Esophagus squamous epithelium (tissue), 4 donors: ENCODE measurements around the gene LMBR1L.
"Not testable (repeated sequence)": the region's sequence is repeated elsewhere in the genome, so short reads cannot be mapped to it uniquely, and the experiment has no call there.

Experiments used
- POLR2A ChIP-seq, 4 donors: fragments of 450-650 bp; IDR thresholded peaks; one replicate each; pipeline ENCODE4 v1.6.1; 2017; ENCODE audit warnings: antibody characterized with exemption in 4 of 4, mild to moderate bottlenecking in 4 of 4, moderate library complexity in 3 of 4
- TF ChIP-seq, protein P1 (sequence below), 6 experiments: fragments of 450-650 bp in 4 of 6; fragments of 200-600 bp in 2 of 6; sonication (generic) in 2 of 6; IDR thresholded peaks; one replicate each; pipeline ENCODE4 v1.5.1; 2016 to 2019; ENCODE audit warnings: antibody characterized with exemption in 6 of 6, mild to moderate bottlenecking in 4 of 6, moderate library complexity in 4 of 6

DNA sequence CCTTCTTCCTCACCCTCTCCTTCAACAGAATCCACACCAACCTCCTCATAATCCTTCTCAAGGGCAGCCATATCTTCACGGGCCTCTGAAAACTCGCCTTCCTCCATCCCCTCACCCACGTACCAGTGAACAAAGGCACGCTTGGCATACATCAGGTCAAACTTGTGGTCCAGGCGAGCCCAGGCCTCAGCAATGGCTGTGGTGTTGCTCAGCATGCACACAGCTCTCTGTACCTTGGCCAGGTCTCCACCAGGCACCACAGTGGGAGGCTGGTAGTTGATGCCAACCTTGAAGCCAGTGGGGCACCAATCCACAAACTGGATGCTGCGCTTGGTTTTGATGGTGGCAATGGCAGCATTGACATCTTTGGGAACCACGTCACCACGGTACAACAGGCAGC lies 17.3 kb upstream of the LMBR1L start:
- TF ChIP-seq, protein P1, sequence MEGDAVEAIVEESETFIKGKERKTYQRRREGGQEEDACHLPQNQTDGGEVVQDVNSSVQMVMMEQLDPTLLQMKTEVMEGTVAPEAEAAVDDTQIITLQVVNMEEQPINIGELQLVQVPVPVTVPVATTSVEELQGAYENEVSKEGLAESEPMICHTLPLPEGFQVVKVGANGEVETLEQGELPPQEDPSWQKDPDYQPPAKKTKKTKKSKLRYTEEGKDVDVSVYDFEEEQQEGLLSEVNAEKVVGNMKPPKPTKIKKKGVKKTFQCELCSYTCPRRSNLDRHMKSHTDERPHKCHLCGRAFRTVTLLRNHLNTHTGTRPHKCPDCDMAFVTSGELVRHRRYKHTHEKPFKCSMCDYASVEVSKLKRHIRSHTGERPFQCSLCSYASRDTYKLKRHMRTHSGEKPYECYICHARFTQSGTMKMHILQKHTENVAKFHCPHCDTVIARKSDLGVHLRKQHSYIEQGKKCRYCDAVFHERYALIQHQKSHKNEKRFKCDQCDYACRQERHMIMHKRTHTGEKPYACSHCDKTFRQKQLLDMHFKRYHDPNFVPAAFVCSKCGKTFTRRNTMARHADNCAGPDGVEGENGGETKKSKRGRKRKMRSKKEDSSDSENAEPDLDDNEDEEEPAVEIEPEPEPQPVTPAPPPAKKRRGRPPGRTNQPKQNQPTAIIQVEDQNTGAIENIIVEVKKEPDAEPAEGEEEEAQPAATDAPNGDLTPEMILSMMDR (IDR thresholded peaks at IDR 0.05): not testable (repeated sequence)
- not testable (repeated sequence) for TF ChIP-seq POLR2A (IDR thresholded peaks at IDR 0.05)
